HFFc6 (cell line): ENCODE data around the gene GPR153. TPM values are rescaled to one million over a fixed set of nuclear protein-coding genes. Genes with fewer than 3 reads are reported as not detected.
"Not testable (repeated sequence)": the region's sequence is repeated elsewhere in the genome, so short reads cannot be mapped to it uniquely, and the experiment has no call there.

ENCODE experiments used
- DNase-seq: peaks from one replicate; pipeline ENCODE4 v3.0.0-alpha.2; 2018
- H3K27ac Mint-ChIP-seq: 2 replicates; pipeline ENCODE4 v1.8.0; 2020; ENCODE audit warnings: mild to moderate bottlenecking, mixed read lengths
- H3K27me3 Mint-ChIP-seq: 2 replicates; pipeline ENCODE4 v1.8.0; 2021; ENCODE audit warnings: mild to moderate bottlenecking, moderate library complexity, mixed read lengths; ENCODE audit not compliant: insufficient read depth
- H3K36me3 Mint-ChIP-seq: 2 replicates; pipeline ENCODE4 v1.8.0; 2021; ENCODE audit warnings: low read depth, mixed read lengths
- H3K4me1 Mint-ChIP-seq: 2 replicates; pipeline ENCODE4 v1.8.0; 2020; ENCODE audit warnings: low read depth, mixed read lengths
- H3K4me3 Mint-ChIP-seq: 2 replicates; pipeline ENCODE4 v1.8.0; 2020; ENCODE audit warnings: mild to moderate bottlenecking, moderate library complexity, mixed read lengths
- H3K9me3 Mint-ChIP-seq: 2 replicates; pipeline ENCODE4 v1.8.0; 2020; ENCODE audit warnings: mild to moderate bottlenecking, mixed read lengths
- CTCF ChIP-seq: fragments of 200-600 bp; sonication (generic); IDR thresholded peaks from 2 replicates; pipeline ENCODE4 v1.5.0; 2021; ENCODE audit warnings: antibody characterized with exemption, mild to moderate bottlenecking
- total RNA-seq, 6 experiments: library from RNA; stranded (reverse); fragmentation: NEBNext Ultra II Directional; extraction: Animal tissue kit (Norgen Biotek cat#: 25700); gene quantifications; 2 replicates in 1 of 6; 3 replicates in 5 of 6; pipeline ENCODE4 v1.2.3, GENCODE V29; 2021

Gene GPR153
- total RNA-seq, 6 experiments from 2014 or later = 6.0 to 7.9 (median 7.2) TPM

GRCh38 chr1:6221210-6221784 lies 39.6 kb downstream of the GPR153 start:
- Mint-ChIP-seq H3K4me1 (0 out of 2 replicates have a peak, but pooled peaks cover 12% of the 10 kb centered on the region), H3K27me3 (no peaks in the 10 kb centered on the region; the same call in 1 of the 2 replicates), H3K4me3 (no peak overlapping the region), H3K36me3 (peaks cover 29% of the 10 kb centered on the region), H3K9me3 (no peaks in the 10 kb centered on the region), H3K27ac (no peak overlapping the region)
- DNase-seq = no peak
- TF ChIP-seq CTCF = no peak

- Mint-ChIP-seq H3K27me3 (no peaks in the 10 kb centered on the region; the same call in 1 of the 2 replicates), H3K36me3 (peaks cover 21% of the 10 kb centered on the region), H3K4me3 (no peak overlapping the region), H3K4me1 (0 out of 2 replicates have a peak, but pooled peaks cover 7% of the 10 kb centered on the region), H3K27ac (no peak overlapping the region), H3K9me3 (no peaks in the 10 kb centered on the region)
- TF ChIP-seq CTCF = no peak
- DNase-seq = no peak
These were observed 40.7 kb downstream of the GPR153 start for GRCh38 chr1:6220236-6220635.

GRCh38 chr1:6219641-6220040 lies 41.3 kb downstream of the GPR153 start:
- not testable (repeated sequence) for DNase-seq, H3K9me3 Mint-ChIP-seq, H3K4me3 Mint-ChIP-seq, H3K27ac Mint-ChIP-seq, H3K27me3 Mint-ChIP-seq, H3K4me1 Mint-ChIP-seq
- H3K36me3 Mint-ChIP-seq = peaks cover 15% of the 10 kb centered on the region

- no peak for TF ChIP-seq CTCF
- Mint-ChIP-seq H3K9me3 (no peaks in the 10 kb centered on the region; the same call in 1 of the 2 replicates), H3K27me3 (no peaks in the 10 kb centered on the region; the same call in 1 of the 2 replicates), H3K4me3 (no peak overlapping the region), H3K4me1 (no peaks in the 10 kb centered on the region), H3K36me3 (peaks cover 4% of the 10 kb centered on the region; the same call in 1 of the 2 replicates), H3K27ac (no peak overlapping the region)
- no peak for DNase-seq
These were observed 42.3 kb downstream of the GPR153 start for GRCh38 chr1:6218375-6219164.

- peaks cover 1% of the 10 kb centered on the region; the same call in 1 of the 2 replicates for H3K27me3 Mint-ChIP-seq
These were observed 48.5 kb downstream of the GPR153 start for GRCh38 chr1:6212193-6212959.

More at GRCh38 chr1:6212193-6212959, 48.5 kb downstream of the GPR153 start:
- H3K4me1 Mint-ChIP-seq = no peaks in the 10 kb centered on the region
- no peak overlapping the region for H3K27ac Mint-ChIP-seq
- no peaks in the 10 kb centered on the region for H3K36me3 Mint-ChIP-seq
- H3K9me3 Mint-ChIP-seq = no peaks in the 10 kb centered on the region; the same call in 1 of the 2 replicates
- DNase-seq = no peak
- no peak for TF ChIP-seq CTCF
- H3K4me3 Mint-ChIP-seq = no peak overlapping the region
